GM12878 (cell line): ENCODE data around the gene LEFTY1. TPM values are rescaled to one million over a fixed set of nuclear protein-coding genes. Genes with fewer than 3 reads are reported as not detected.

Experiments used
- ATAC-seq: fragments of 200-7000 bp; cut with Tn5 transposase; 3 replicates; pipeline ENCODE4 v1.9.1; 2020; ENCODE audit warnings: mild to moderate bottlenecking, moderate library complexity
- BruUV-seq: library from RNA; stranded (reverse); fragments of 400-500 nt; replicated peaks from 2 replicates; lab custom pipeline; 2021; lab: Mats Ljungman, UMichigan
- CTCF ChIA-PET: fragments of 300-600 bp; sonication (Branson Sonifier 250); formaldehyde crosslinking; extraction: SDS; loops from one replicate; lab custom pipeline; 2021; ENCODE audit warnings: inconsistent platforms; lab: Yijun Ruan, JAX
- POLR2A ChIA-PET: fragments of 350-600 bp; formaldehyde crosslinking; extraction: SDS; loops from one replicate; lab custom pipeline; 2021; ENCODE audit warnings: inconsistent platforms; lab: Charles Lee
- RAD21 ChIA-PET: fragments of 300-600 bp; sonication (Branson Sonifier 250); formaldehyde crosslinking; loops from one replicate; lab custom pipeline; 2023; ENCODE audit warnings: antibody characterized with exemption; ENCODE audit not compliant: unreplicated experiment; lab: Charles Lee
- SMC1A ChIA-PET: fragments of 300-600 bp; sonication (Branson Sonifier 250); formaldehyde crosslinking; loops from one replicate; lab custom pipeline; 2023; ENCODE audit not compliant: unreplicated experiment, uncharacterized antibody; lab: Charles Lee
- DNase-seq: peaks from one replicate; pipeline ENCODE4 v3.0.0-alpha.2; 2011; ENCODE audit warnings: low read depth, low spot score
- FAIRE-seq: peaks from 3 replicates; lab custom pipeline; 2011; peaks lifted over from hg19 to GRCh38; lab: Jason Lieb, UNC
- H2AFZ ChIP-seq: 2 replicates; pipeline ENCODE4 v1.6.0; 2011; ENCODE audit warnings: low read depth, low read length, control low read depth; ENCODE audit not compliant: control insufficient read depth
- H3K27ac ChIP-seq: 2 replicates; pipeline ENCODE4 v1.5.1; 2011; ENCODE audit warnings: control low read depth; ENCODE audit not compliant: control insufficient read depth, insufficient read depth
- H3K27me3 ChIP-seq, 2 experiments: replicated peaks in 1 of 2; 2 replicates each; pipeline versions ENCODE4 v1.6.0 to v1.6.1; 2011; ENCODE audit warnings: low read length in 1 of 2; ENCODE audit not compliant: control insufficient read depth in 2 of 2, insufficient read depth in 2 of 2
- H3K36me3 ChIP-seq, 2 experiments: 2 replicates each; pipeline ENCODE4 v1.5.1; 2011; ENCODE audit warnings: low read length in 1 of 2; ENCODE audit not compliant: control insufficient read depth in 2 of 2, insufficient read depth in 2 of 2
- H3K4me1 ChIP-seq: 2 replicates; pipeline ENCODE4 v1.6.1; 2011; ENCODE audit warnings: mild to moderate bottlenecking, low read length, moderate library complexity, mixed read lengths; ENCODE audit not compliant: control insufficient read depth, insufficient read depth
- H3K4me2 ChIP-seq: 2 replicates; pipeline ENCODE4 v1.6.0; 2011; ENCODE audit warnings: control low read depth; ENCODE audit not compliant: control insufficient read depth, insufficient read depth
- H3K4me3 ChIP-seq: fragments of 200-600 bp; sonication (generic); 2 replicates; pipeline ENCODE4 v1.5.1; 2016
- H3K79me2 ChIP-seq: 2 replicates; pipeline ENCODE4 v1.6.0; 2011; ENCODE audit warnings: low read length; ENCODE audit not compliant: control insufficient read depth, insufficient read depth
- H3K9ac ChIP-seq: 2 replicates; pipeline ENCODE4 v1.8.0; 2011; ENCODE audit warnings: low read length, control low read depth, mixed read lengths; ENCODE audit not compliant: control insufficient read depth, insufficient read depth
- H3K9me3 ChIP-seq: replicated peaks from 3 replicates; pipeline ENCODE4 v1.5.1; 2011; ENCODE audit warnings: mild to moderate bottlenecking, low read length; ENCODE audit not compliant: control insufficient read depth, insufficient read depth
- H4K20me1 ChIP-seq: 2 replicates; pipeline ENCODE4 v1.6.0; 2011; ENCODE audit not compliant: control insufficient read depth, insufficient read depth
- EP300 ChIP-seq, 2 experiments: fragments of 150-350 bp in 1 of 2; IDR thresholded peaks; 2 replicates each; pipeline ENCODE4 v1.6.1; 2011 to 2012; ENCODE audit warnings: low read depth in 2 of 2, low read length in 2 of 2, borderline replicate concordance in 1 of 2, improper control_type of control experiment in 1 of 2, inconsistent platforms in 1 of 2; ENCODE audit not compliant: control insufficient read depth in 1 of 2
- HDAC2 ChIP-seq: fragments of 200-600 bp; sonication (generic); IDR thresholded peaks from 2 replicates; pipeline ENCODE4 v1.6.1; 2017
- IKZF1 ChIP-seq: fragments of 450-650 bp; conservative IDR thresholded peaks from 2 replicates; pipeline ENCODE4 v1.6.1; 2017; ENCODE audit warnings: antibody characterized with exemption, mild to moderate bottlenecking
- MYC ChIP-seq: IDR thresholded peaks from 2 replicates; pipeline ENCODE4 v1.6.1; 2011; ENCODE audit warnings: mild to moderate bottlenecking, low read length, moderate library complexity, inconsistent platforms; ENCODE audit not compliant: insufficient read depth, insufficient replicate concordance, insufficient read length, severe bottlenecking
- PML ChIP-seq: IDR thresholded peaks from 2 replicates; pipeline ENCODE4 v1.6.1; 2012; ENCODE audit warnings: low read length, inconsistent platforms
- TBL1XR1 ChIP-seq: IDR thresholded peaks from 2 replicates; pipeline ENCODE4 v1.6.1; 2012; ENCODE audit warnings: low read depth, low read length, improper control_type of control experiment
- WGBS: methylation state at CpG from one replicate; pipeline ENCODE4 v1.1.6; 2016; ENCODE audit warnings: low lambda C conversion rate; ENCODE audit not compliant: insufficient replicate concordance, insufficient coverage; ENCODE audit errors: missing lambda C conversion rate; 5-methylcytosine and 5-hydroxymethylcytosine counted together
- in situ Hi-C: fragments of 300-500 bp; cut with MboI; formaldehyde crosslinking; loops from 9 replicates; pipeline ENCODE4 v1.14.3; 2018; ENCODE audit warnings: mixed read lengths
- intact Hi-C: fragments of 100-400 bp; cut with micrococcal nuclease; formaldehyde crosslinking; loops from one replicate; pipeline ENCODE4 v1.14.2; 2022; ENCODE audit not compliant: unreplicated experiment
- polyA plus RNA-seq, 11 experiments: library from polyadenylated mRNA; depleted of rRNA in 4 of 11; unstranded in 6 of 11; stranded (reverse) in 5 of 11; fragments of >200 nt; fragmentation: Nextera tagmentation in 4 of 11; fragmentation: Illumina TruSeq in 1 of 11; extraction: Ambion mirVana in 4 of 11; extraction: Trizol in 1 of 11; gene quantifications; 1 replicate in 1 of 11; 2 replicates in 10 of 11; pipeline versions ENCODE4 v1.2.1 to v1.2.3, GENCODE V29; 2011 to 2016; ENCODE audit warnings: inconsistent platforms in 2 of 11, missing spikeins in 2 of 11, low read depth in 1 of 11
- total RNA-seq, 4 experiments: library from RNA; depleted of rRNA in 3 of 4; stranded (reverse); fragments of >200 nt in 3 of 4; fragmentation: Illumina TruSeq in 1 of 4; extraction: Trizol in 1 of 4; gene quantifications; 2 replicates each; pipeline versions ENCODE4 v1.2.1 to v1.2.3, GENCODE V29; 2013 to 2021

LEFTY1 gene
- total and polyA plus RNA-seq, 10 of the 15 experiments (the other 5 are each of a cell fraction or from before 2014, with no cell fraction given) = 0.06 TPM; not detected in 8

- SMC1A ChIA-PET = interaction anchor here (1.0 to 5.1 kb wide), 4 partner anchors 18 to 101 kb away, joined by 3 to 29 read pairs (median 12); partner anchors contain the start of gene SRP9
- 0 out of 2 replicates have a peak, but pooled peaks cover 3% of the 10 kb centered on the region for H4K20me1 ChIP-seq
- peak overlapping the region; percentile 8; the same call in 1 of the 2 replicates for H3K9ac ChIP-seq
- no peak overlapping the region; the same call in 1 of the 2 replicates for H3K4me3 ChIP-seq
- FAIRE-seq = no peak
- peaks cover 1 to 2% of the 10 kb centered on the region in 2 experiments; a peak in 3 of 4 replicates for H3K36me3 ChIP-seq
- DNase-seq = no peak
- POLR2A ChIA-PET = interaction anchor here (4.9 kb wide), 1 partner anchor 101 kb away, joined by 30 read pairs; the partner anchor contains the start of gene SRP9
- H2AFZ ChIP-seq = no peak overlapping the region
- peaks cover 30% of the 10 kb centered on the region for H3K4me1 ChIP-seq
- CTCF ChIA-PET = interaction anchor here (0.5 to 1.4 kb wide), 6 partner anchors 30 to 321 kb away, joined by 3 to 4 read pairs (median 4); no protein-coding TSS in a partner anchor
- WGBS = 56% methylated on average over 7 of the region's 8 CpGs
- no TSS peak for BruUV-seq
- peak overlapping the region; percentile 96 for H3K4me2 ChIP-seq
- no peak overlapping the region for H3K27ac ChIP-seq
- H3K9me3 ChIP-seq = no peaks in the 10 kb centered on the region
- RAD21 ChIA-PET = interaction anchor here (3.7 kb wide), 1 partner anchor 102 kb away, joined by 37 read pairs; the partner anchor contains the start of gene SRP9
- in situ Hi-C loops = no loop called here
- TF ChIP-seq IKZF1 = no peak
- TF ChIP-seq, all 136 proteins: peak for 0
- intact Hi-C loops = no loop called here
- H3K27me3 ChIP-seq = no peaks in the 10 kb centered on the region
- ATAC-seq = 0 out of 3 replicates have a peak, but pooled peaks have one; percentile 7
- H3K79me2 ChIP-seq = peaks cover 30% of the 10 kb centered on the region
Measured at GRCh38 chr1:225879521-225880221, 9.3 kb downstream of the LEFTY1 start.

GRCh38 chr1:225878282-225878681 is 10.7 kb downstream of the LEFTY1 start:
- FAIRE-seq = no peak
- Histone ChIP-seq H3K9me3 (no peaks in the 10 kb centered on the region), H3K4me1 (peaks cover 25% of the 10 kb centered on the region), H3K36me3 (peaks cover 2 to 4% of the 10 kb centered on the region in 2 experiments; a peak in 3 of 4 replicates), H4K20me1 (0 out of 2 replicates have a peak, but pooled peaks cover 3% of the 10 kb centered on the region), H2AFZ (no peak overlapping the region), H3K27me3 (no peaks in the 10 kb centered on the region), H3K4me2 (no peak overlapping the region; the same call in 1 of the 2 replicates), H3K9ac (no peak overlapping the region), H3K79me2 (peaks cover 30% of the 10 kb centered on the region), H3K27ac (no peak overlapping the region), H3K4me3 (no peak overlapping the region)
- ChIA-PET POLR2A (interaction anchor here (0.9 to 1.4 kb wide), 2 partner anchors 13 to 19 kb away, joined by 3 read pairs; no protein-coding TSS in a partner anchor), SMC1A (interaction anchor here (5.1 kb wide), 1 partner anchor 100 kb away, joined by 29 read pairs; the partner anchor contains the start of gene SRP9), RAD21 (interaction anchor here (0.8 to 1.0 kb wide), 2 partner anchors 12 to 30 kb away, joined by 3 read pairs; no protein-coding TSS in a partner anchor), CTCF (interaction anchor here (0.6 to 1.8 kb wide), 8 partner anchors 19 to 825 kb away, joined by 3 to 6 read pairs (median 3); no protein-coding TSS in a partner anchor)
- intact Hi-C loops (no loop called here), in situ Hi-C loops (no loop called here)
- ATAC-seq = no peak
- 70% methylated on average over 4 of the region's 4 CpGs for WGBS
- TF ChIP-seq TBL1XR1 = no peak
- TF ChIP-seq EP300 (IDR thresholded peaks at IDR 0.05; ENCODE audit: borderline replicate concordance in 1 of 2, control insufficient read depth in 1 of 2, low read depth in 2 of 2, low read length in 2 of 2) = no peak
- TF ChIP-seq MYC = no peak
- TF ChIP-seq PML = no peak
- no peak for TF ChIP-seq HDAC2
- DNase-seq = no peak
- BruUV-seq = no TSS peak
